PFSK-1 (cell line): ENCODE measurements around the gene CEBPG.

Source experiments
- FOXP2 ChIP-seq: optimal IDR thresholded peaks from 2 replicates; pipeline ENCODE3; 2011; ENCODE audit warnings: borderline replicate concordance, control low read depth, inconsistent platforms; ENCODE audit not compliant: insufficient read depth; ENCODE audit errors: extremely low read length, extremely low read depth
- POLR2AphosphoS5 ChIP-seq: IDR thresholded peaks from 2 replicates; pipeline ENCODE4 v1.6.1; 2012; ENCODE audit warnings: low read depth, mild to moderate bottlenecking, control low read depth, low read length, moderate library complexity
- SIN3A ChIP-seq: IDR thresholded peaks from 2 replicates; pipeline ENCODE4 v1.6.1; 2012; ENCODE audit warnings: mild to moderate bottlenecking, low read length, moderate library complexity, borderline replicate concordance; ENCODE audit not compliant: insufficient read depth
- TAF1 ChIP-seq: IDR thresholded peaks from 2 replicates; pipeline ENCODE4 v1.6.1; 2012; ENCODE audit warnings: low read length, control low read depth, borderline replicate concordance; ENCODE audit not compliant: insufficient read depth
- TF ChIP-seq, protein P1 (sequence below), 2 experiments: IDR thresholded peaks; 2 replicates each; pipeline versions ENCODE4 v1.6.1 to v1.8.0; 2011 to 2012; ENCODE audit warnings: low read depth in 2 of 2, low read length in 2 of 2, control low read depth in 1 of 2, inconsistent platforms in 1 of 2, mild to moderate bottlenecking in 1 of 2, moderate library complexity in 1 of 2; ENCODE audit not compliant: insufficient read depth in 1 of 2

Gene CEBPG

DNA sequence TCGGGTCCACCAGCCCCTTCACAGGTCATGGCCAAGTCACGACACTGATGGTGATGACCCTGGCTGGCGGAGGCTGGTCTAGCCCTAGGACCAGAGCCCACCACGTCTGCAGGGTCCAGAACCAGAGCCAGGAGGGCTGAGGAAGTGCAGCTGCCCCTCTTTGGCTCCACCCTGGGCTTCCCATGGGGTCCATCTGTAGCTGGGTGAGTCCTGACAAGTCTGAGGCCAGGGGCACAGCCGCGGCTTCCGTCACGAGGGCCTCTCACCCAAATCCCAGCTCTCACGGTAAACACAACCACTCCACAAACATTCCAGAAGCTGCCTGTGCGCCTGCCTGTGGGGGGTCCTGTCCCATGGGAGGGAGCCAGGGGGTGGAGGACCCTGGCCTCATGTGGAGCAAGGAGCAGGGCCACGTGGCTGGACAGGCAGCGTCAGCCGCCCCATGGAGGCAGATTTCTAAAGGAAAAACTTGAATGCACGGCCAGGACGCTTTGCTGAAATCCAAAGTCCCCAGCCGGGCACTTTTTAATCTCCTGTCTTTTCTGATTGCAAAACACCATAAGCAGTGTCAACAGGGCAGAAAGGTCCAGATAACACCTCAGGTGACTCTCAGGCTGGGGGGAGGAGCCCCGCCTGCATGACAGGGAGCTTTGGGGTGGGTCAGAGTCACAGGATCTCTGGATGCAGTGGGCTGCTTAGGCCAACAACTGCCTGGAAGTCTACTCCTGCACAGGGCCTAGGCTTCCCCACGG is 29.9 kb downstream of the CEBPG start:
- TF ChIP-seq TAF1 (no peak), SIN3A (no peak), FOXP2 (no peak), POLR2AphosphoS5 (no peak)
- TF ChIP-seq, protein P1, sequence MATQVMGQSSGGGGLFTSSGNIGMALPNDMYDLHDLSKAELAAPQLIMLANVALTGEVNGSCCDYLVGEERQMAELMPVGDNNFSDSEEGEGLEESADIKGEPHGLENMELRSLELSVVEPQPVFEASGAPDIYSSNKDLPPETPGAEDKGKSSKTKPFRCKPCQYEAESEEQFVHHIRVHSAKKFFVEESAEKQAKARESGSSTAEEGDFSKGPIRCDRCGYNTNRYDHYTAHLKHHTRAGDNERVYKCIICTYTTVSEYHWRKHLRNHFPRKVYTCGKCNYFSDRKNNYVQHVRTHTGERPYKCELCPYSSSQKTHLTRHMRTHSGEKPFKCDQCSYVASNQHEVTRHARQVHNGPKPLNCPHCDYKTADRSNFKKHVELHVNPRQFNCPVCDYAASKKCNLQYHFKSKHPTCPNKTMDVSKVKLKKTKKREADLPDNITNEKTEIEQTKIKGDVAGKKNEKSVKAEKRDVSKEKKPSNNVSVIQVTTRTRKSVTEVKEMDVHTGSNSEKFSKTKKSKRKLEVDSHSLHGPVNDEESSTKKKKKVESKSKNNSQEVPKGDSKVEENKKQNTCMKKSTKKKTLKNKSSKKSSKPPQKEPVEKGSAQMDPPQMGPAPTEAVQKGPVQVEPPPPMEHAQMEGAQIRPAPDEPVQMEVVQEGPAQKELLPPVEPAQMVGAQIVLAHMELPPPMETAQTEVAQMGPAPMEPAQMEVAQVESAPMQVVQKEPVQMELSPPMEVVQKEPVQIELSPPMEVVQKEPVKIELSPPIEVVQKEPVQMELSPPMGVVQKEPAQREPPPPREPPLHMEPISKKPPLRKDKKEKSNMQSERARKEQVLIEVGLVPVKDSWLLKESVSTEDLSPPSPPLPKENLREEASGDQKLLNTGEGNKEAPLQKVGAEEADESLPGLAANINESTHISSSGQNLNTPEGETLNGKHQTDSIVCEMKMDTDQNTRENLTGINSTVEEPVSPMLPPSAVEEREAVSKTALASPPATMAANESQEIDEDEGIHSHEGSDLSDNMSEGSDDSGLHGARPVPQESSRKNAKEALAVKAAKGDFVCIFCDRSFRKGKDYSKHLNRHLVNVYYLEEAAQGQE (IDR thresholded peaks at IDR 0.05; ENCODE audit: insufficient read depth in 1 of 2, low read depth in 2 of 2, low read length in 2 of 2) = no peak

DNA sequence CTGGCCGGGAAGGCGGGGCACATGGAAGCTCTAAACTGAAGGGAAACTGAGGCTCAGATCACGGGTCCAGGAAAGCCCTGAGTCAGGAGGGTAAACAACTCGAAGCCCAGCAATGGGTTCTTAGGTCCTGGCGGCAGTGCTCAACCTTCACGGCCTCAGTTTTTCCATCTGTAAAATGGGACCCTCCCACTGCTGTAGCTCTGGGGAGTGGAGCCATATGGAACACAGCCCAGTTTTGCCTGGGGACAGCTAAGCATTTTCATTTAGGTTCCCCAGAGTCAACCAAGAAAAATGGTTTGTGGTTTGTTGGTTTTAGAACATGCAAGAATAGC is 30.4 kb downstream of the CEBPG start:
- TF ChIP-seq SIN3A = no peak
- no peak for TF ChIP-seq FOXP2
- no peak for TF ChIP-seq TAF1
- TF ChIP-seq, protein P1 (IDR thresholded peaks at IDR 0.05; ENCODE audit: insufficient read depth in 1 of 2, low read depth in 2 of 2, low read length in 2 of 2) = no peak
- no peak for TF ChIP-seq POLR2AphosphoS5

DNA sequence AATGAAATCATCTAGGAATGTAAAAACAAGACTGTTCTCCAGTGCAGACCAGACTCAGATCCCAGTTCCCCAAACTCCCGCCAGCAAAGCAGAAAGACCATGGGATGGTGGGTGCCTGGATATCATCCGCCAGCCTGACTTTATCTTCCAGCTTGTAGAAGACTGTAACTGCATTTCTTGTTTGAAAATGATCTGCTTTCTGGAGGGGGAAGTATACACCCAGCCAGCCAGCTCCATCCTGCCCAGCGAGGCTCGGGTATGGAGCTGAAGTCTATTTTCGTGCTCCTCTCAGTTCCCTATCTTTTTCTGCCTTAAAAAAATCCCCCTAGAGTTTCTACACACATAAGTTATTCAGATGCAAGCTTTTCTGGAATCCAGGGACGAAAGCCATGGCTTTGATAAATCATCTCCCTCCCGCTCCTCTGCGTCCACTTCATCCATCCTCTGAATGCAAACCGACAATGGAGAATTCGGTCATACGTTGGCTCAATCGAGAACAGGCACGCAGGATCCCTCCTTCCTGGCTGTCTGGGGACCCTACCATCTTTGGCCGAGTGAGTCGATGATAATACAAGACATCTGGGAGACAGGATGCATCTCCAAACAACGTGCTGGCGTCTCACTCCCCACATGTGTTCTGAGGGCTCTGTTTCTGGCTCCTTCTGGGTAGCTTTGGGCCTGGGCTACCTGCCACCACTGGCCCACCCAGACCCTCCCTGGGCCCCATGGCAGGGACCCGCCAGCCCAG is 31.2 kb downstream of the CEBPG start:
- TF ChIP-seq TAF1 = no peak
- TF ChIP-seq, protein P1 (IDR thresholded peaks at IDR 0.05; ENCODE audit: insufficient read depth in 1 of 2, low read depth in 2 of 2, low read length in 2 of 2) = no peak
- TF ChIP-seq POLR2AphosphoS5 = no peak
- TF ChIP-seq SIN3A = no peak
- TF ChIP-seq FOXP2 = no peak

DNA sequence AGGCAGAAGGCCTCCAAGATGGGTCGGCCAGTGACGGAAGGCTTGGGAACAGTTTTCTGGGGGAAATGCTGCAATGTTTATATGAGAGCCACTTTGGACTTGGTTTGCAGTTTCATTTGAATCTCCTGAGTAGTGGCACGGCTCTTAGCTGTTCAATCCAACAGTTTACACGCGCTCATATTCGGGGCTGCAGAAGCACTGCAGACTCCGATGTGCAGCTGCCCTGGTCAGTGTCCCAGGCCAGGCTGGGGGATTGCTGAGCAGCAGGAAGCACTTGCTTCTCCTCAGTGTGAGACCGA is 31.7 kb downstream of the CEBPG start:
- no peak for TF ChIP-seq SIN3A
- TF ChIP-seq POLR2AphosphoS5 = no peak
- no peak for TF ChIP-seq FOXP2
- TF ChIP-seq, protein P1 (IDR thresholded peaks at IDR 0.05; ENCODE audit: insufficient read depth in 1 of 2, low read depth in 2 of 2, low read length in 2 of 2) = no peak
- TF ChIP-seq TAF1 = no peak
